NCI-H187 (cell line): Measurements from ENCODE around the gene EYA4.
"Not testable (repeated sequence)": the region's sequence is repeated elsewhere in the genome, so short reads cannot be mapped to it uniquely, and the experiment has no call there.

Experiments
- DNase-seq, 2 experiments: peaks; one replicate each; lab custom pipeline; 2025; lab: John Stamatoyannopoulos, UW

EYA4 gene

DNA sequence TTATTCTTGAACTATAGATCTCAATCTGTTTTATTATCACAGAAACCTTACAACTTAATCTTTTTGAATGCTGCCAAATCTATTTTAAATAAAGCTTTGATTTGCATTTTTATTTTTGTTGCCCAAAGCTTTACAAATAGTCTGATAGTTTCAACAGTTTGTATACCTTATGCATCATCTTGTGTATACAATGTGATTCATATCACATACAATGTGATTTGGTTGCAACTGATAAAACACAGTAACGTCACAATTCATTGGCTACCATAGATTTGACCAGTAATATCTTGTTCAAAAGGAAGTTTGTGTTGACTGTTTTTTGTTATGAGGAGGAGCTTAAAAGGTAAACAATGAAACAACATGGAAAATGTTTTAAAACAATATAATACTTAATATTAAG, 110.9 kb downstream of the EYA4 start:
- no peak for DNase-seq

DNA sequence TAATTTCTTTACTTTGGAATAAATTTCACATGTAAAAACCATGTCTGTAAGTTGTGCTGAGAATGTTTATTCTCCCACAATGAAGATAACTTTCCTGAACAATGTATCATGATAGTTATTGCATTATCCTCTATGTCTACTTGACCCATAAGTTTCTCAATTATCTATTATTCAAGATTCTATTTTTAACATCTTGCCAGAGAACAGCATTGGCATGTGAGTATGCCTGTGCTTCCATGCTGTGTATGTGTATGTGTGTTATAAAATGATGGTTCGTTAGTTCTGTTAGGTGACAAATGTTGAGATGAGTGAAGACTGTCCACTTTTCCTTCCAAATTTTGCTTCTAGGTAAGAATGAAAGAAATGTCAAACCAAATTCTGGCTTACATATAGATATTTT, 111.9 kb downstream of the EYA4 start:
- DNase-seq: no peak

- DNase-seq: no peak
Measured at GRCh38 chr6:133355922-133356321, 114.8 kb downstream of the EYA4 start.

GRCh38 chr6:133358574-133359150, 117.5 kb downstream of the EYA4 start:
- no peak for DNase-seq

DNA sequence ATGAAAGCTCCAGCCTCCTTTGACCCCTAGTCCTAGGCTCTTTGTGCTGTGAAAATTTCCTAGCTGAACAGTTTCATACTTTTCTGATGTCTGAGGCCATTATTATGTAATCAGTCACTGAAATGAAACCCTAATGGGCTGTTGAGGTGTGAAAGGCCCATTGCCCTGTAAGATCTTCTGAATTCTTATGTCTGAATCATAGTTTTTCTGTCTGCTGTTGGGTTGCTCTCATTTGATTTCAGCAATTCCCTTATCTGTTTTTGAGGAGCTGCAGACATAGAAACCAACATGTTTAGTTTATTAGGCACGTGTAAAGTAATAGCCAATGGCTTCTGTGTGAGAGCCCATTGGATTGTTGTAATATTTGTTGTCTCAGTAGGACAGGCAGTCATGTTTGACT, 118.1 kb downstream of the EYA4 start:
- no peak for DNase-seq

- DNase-seq: no peak
Measured at GRCh38 chr6:133359760-133360159, 118.6 kb downstream of the EYA4 start.

DNA sequence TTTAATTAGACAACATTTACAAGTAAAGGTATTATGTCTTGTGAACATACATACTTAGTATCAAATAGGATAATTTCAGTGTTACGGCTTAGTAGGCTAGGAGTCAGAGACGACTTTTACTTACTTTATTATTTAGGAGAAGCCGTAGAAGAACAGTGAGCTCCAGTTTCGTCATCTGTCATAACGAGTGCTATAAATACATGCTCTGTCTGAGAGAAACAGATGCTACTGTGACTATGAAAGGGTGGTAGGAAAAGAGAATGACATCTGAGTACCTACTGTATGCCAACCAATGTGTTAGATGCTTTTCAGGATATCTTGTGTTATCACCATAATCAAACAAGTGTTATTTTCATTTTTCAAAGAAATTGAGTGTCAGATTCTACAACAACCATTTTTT, 119.0 kb downstream of the EYA4 start:
- no peak for DNase-seq

DNA sequence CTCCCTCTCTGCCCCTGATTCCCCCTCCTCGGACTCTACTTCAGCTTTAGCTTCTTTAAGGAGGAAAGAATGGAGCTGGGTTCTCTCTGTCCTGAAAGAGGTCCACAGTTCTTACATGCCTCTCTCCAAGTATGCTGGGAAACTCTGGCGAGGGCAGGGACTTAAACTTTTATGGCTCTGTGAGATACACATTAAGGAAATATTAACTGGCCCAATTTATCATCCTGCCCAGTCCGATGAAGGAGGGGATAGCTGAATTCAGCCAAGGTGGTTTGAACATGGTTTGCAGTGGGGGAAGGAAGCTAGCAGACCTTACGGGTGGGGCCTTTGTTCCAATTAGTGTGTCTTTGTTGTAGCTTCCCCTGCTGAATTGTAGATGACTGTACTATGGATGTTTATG, 121.7 kb downstream of the EYA4 start:
- no peak for DNase-seq

- peak in 1 of 2 experiments; percentile 4 for DNase-seq
Measured at GRCh38 chr6:133368664-133369063, 127.5 kb downstream of the EYA4 start.

DNA sequence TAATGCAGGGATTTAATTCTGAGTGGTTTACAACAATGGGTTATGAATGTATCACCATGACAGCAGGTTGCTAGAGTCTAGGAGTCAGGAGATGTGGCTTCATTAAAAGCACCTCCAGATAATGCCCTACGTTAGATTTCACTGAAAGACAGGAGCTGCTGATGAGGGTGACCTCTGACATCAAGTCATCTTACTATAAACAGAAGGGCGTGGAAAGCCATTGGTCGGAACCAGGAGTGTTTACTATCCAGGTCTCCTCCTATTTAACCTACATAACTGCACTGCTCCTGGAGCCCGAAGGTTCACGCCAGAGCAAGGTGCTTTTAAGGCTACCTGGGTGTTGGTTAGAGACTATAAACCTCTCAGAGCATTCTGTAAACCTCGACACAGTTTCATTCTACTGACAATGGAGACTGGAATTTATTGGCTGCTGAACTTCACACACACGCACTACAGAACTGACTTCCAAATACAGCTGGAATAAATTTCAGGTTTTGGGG, 128.7 kb downstream of the EYA4 start:
- DNase-seq: no peak

GRCh38 chr6:133376743-133377142, 135.6 kb downstream of the EYA4 start:
- no peak for DNase-seq

- DNase-seq: no peak
Measured at GRCh38 chr6:133377219-133377618, 136.1 kb downstream of the EYA4 start.

DNA sequence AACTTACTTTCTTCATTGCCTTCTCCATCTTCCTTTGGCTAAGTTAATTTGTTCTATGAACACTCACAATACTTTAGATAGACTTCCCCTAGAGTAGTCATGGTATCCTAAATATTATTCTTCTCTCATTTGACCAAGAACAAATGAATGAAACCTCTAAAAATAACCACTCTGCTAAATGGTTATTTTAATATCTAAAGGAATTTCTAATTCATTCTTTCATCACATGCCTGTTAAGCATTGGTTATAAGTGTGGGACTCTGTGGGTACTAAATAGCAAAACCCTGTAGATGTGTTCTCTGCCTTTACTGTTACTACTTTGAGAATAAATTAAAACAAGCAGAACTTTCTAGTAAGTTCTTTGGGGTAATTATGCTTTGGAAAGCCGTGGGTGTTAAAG, 138.9 kb downstream of the EYA4 start:
- no peak for DNase-seq

DNA sequence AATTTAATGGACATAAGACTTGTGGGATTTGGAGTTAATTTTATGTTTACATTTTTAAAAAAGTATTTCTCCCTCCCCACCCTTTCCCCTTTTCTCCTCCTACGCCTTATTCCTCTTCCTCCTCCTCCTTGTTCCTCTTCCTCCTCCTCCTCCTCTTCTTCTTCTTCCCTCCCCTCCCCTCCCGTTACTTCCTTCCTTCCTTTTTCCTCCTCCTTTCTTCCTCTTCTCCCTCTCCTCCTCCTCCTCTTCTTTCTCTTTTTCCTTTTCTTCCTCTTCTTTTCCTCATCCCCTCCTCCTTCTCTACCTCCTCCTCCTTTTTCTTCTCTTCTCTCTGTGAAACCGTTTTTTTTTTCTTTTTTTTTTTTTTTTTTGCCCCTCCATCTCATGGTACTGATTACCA, 139.6 kb downstream of the EYA4 start:
- no peak for DNase-seq

DNA sequence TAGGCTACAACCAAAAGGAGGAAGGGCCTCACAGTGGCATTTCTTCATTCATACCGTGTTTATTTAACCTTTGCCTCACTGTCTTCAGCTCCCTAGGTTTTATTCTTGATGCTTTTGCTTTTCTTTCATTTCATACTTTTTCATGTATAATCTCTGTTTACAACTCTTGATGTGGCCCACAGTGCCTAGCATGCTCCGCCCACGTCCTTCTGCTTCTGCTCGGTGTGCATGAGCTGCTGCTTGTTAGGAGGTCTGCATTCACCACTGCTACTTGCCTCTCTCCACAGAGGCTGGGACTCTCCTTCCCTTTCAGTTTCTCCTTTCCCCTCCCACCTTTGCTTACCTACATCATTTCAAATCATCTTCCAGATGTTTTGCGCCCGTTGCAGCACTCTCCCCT, 147.6 kb downstream of the EYA4 start:
- no peak for DNase-seq

DNA sequence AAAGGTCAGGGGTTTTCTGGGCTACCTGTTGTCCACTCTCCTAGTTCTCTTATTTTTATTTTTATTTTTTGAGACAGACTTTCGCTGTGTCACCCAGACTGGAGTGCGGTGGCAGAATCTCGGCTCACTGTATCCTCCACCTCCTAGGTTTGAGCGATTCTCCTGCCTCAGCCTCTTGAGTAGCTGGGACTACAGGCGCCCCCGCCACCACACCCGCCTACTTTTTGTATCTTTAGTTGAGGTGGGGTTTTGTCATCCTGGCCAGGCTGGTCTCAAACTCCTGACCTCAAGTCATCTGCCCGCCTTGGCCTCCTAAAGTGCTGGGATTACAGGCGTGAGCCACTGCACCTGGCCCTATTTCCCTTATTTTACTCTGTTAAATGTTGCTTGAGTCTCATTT, 149.0 kb downstream of the EYA4 start:
- DNase-seq: no peak

DNA sequence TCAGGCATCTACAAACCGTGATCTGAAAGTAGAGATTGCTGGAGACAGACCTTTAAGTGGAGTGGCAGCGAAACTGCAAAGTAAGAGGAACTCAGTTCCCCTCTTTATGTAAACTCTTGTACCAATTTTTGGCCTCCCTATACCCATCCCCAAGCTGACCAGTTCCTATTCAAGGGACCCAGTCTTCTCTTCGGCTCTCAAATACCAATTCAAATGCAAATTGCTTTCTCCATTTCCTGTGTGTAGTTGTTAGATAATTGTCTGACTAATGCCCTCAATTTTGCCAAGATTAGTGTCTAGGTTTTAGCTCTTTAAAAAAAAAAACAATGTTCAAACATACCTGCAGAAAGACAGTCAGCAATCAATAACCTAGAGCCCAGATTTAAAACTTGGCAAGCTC, 150.9 kb downstream of the EYA4 start:
- no peak for DNase-seq

- no peak for DNase-seq
Measured at GRCh38 chr6:133392641-133393040, 151.5 kb downstream of the EYA4 start.

DNA sequence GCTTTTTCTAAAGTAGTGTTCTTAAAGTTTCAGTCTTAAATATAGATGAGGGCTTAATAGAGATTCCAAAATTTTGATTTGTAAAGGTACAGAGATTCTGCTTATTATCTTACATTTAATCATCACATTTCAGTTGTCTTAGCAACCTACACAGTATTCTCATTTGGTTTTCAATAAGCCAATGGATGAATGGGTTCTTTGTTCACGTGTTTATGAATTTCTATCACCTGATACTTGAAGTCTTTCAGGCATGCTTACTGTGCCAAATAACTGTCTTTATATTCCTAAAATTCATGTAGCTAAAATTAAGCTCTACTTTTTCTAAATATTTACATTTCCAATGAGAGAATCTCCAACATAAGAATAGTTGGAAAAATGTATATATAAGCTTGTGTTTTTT, 152.7 kb downstream of the EYA4 start:
- DNase-seq: no peak

DNA sequence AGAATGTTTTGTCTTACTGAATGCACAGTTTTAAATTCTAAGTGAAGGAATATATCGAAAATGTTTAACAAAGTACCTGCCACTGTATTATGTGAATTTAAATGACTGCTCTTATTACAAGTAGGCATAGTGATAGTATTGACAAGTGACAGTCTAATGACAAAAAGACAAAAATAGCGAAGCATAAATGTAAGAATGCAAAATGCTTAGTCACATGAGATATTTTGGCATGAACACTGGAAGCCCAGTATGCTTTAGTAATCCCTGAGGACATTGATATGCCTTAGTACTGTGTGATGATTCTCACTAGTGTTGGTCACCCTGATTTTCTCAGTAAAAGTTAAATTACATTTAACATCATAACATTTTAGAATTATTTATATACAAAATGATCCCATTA, 153.5 kb downstream of the EYA4 start:
- no peak for DNase-seq

GRCh38 chr6:133396233-133396983, 155.3 kb downstream of the EYA4 start:
- DNase-seq: no peak

GRCh38 chr6:133396984-133397348, 155.8 kb downstream of the EYA4 start:
- DNase-seq: no peak

- DNase-seq: not testable (repeated sequence)
Measured at GRCh38 chr6:133397601-133398000, 156.4 kb downstream of the EYA4 start.

- DNase-seq: no peak
Measured at GRCh38 chr6:133399426-133399825, 158.3 kb downstream of the EYA4 start.
